DOHH2 (cell line): Measurements from ENCODE around the gene PGAP2.

Experiments used
- H3F3A ChIP-seq: fragments of 200-600 bp; sonication (generic), shearing (Covaris generic); 2 replicates; pipeline ENCODE4 v1.6.0; 2016; ENCODE audit warnings: antibody characterized with exemption, mild to moderate bottlenecking; ENCODE audit not compliant: control insufficient read depth, insufficient read depth
- H3K27ac ChIP-seq: fragments of 200-600 bp; sonication (generic); 2 replicates; pipeline ENCODE4 v1.5.1; 2014; ENCODE audit warnings: low read depth, mild to moderate bottlenecking, low read length, moderate library complexity
- H3K27me3 ChIP-seq: fragments of 200-600 bp; sonication (generic); 2 replicates; pipeline ENCODE4 v1.6.1; 2014; ENCODE audit warnings: mild to moderate bottlenecking, low read length, mixed read lengths; ENCODE audit not compliant: control insufficient read depth
- H3K36me3 ChIP-seq: fragments of 200-600 bp; sonication (generic); 2 replicates; pipeline ENCODE4 v1.6.1; 2014; ENCODE audit warnings: mild to moderate bottlenecking, low read length, moderate library complexity, mixed read lengths; ENCODE audit not compliant: control insufficient read depth
- H3K4me1 ChIP-seq: fragments of 200-600 bp; sonication (generic); 2 replicates; pipeline ENCODE4 v1.6.1; 2014; ENCODE audit warnings: mild to moderate bottlenecking, low read length, mixed read lengths; ENCODE audit not compliant: control insufficient read depth
- H3K4me2 ChIP-seq: fragments of 200-600 bp; sonication (generic); 2 replicates; pipeline ENCODE4 v1.6.0; 2014; ENCODE audit warnings: mild to moderate bottlenecking, low read length, moderate library complexity
- H3K4me3 ChIP-seq: fragments of 200-600 bp; sonication (generic); 2 replicates; pipeline ENCODE4 v1.5.1; 2014; ENCODE audit warnings: mild to moderate bottlenecking, low read length, mixed read lengths
- H3K79me2 ChIP-seq: fragments of 200-600 bp; sonication (generic); 2 replicates; pipeline ENCODE4 v1.6.1; 2014; ENCODE audit warnings: mild to moderate bottlenecking, low read length, mixed read lengths; ENCODE audit not compliant: control insufficient read depth
- H3K9me2 ChIP-seq: fragments of 200-600 bp; sonication (generic); replicated peaks from 2 replicates; pipeline ENCODE4 v1.6.1; 2014; ENCODE audit warnings: mild to moderate bottlenecking, low read length, mixed read lengths; ENCODE audit not compliant: control insufficient read depth
- H3K9me3 ChIP-seq: fragments of 200-600 bp; sonication (generic); 2 replicates; pipeline ENCODE4 v1.6.1; 2014; ENCODE audit warnings: antibody characterized with exemption, low read length, mixed read lengths; ENCODE audit not compliant: control insufficient read depth, insufficient read depth
- H4K20me1 ChIP-seq: fragments of 200-600 bp; sonication (generic); 2 replicates; pipeline ENCODE4 v1.6.0; 2014; ENCODE audit warnings: low read depth, mild to moderate bottlenecking, antibody characterized with exemption, low read length, moderate library complexity; ENCODE audit not compliant: control insufficient read depth, insufficient read depth
- CTCF ChIP-seq: fragments of 200-600 bp; sonication (generic); IDR thresholded peaks from one replicate; pipeline ENCODE4 v1.5.1; 2014; ENCODE audit warnings: antibody characterized with exemption, mild to moderate bottlenecking, low read depth, low read length; ENCODE audit not compliant: poor library complexity, severe bottlenecking
- EZH2phosphoT487 ChIP-seq: fragments of 200-600 bp; sonication (generic); IDR thresholded peaks from 2 replicates; pipeline ENCODE4 v1.6.1; 2017; ENCODE audit warnings: borderline replicate concordance, mild to moderate bottlenecking, antibody characterized with exemption, low read length, moderate library complexity, mixed read lengths

The PGAP2 gene

GRCh38 chr11:3830730-3831129, 22.4 kb downstream of the PGAP2 start:
- H3F3A ChIP-seq: no peaks in the 10 kb centered on the region
- TF ChIP-seq EZH2phosphoT487: no peak
- no peak for TF ChIP-seq CTCF
- H3K4me3 ChIP-seq: no peak overlapping the region
- H3K4me2 ChIP-seq: no peak overlapping the region
- H3K27me3 ChIP-seq: no peaks in the 10 kb centered on the region
- no peaks in the 10 kb centered on the region for H3K9me2 ChIP-seq
- H3K4me1 ChIP-seq: peaks cover 17% of the 10 kb centered on the region
- H3K9me3 ChIP-seq: no peaks in the 10 kb centered on the region
- peaks cover 71% of the 10 kb centered on the region for H3K36me3 ChIP-seq
- H4K20me1 ChIP-seq: peaks cover 25% of the 10 kb centered on the region; the same call in 1 of the 2 replicates
- H3K79me2 ChIP-seq: peaks cover 58% of the 10 kb centered on the region
- H3K27ac ChIP-seq: no peak overlapping the region

GRCh38 chr11:3831378-3832239, 23.2 kb downstream of the PGAP2 start:
- H3K9me2 ChIP-seq: no peaks in the 10 kb centered on the region
- H3K9me3 ChIP-seq: no peaks in the 10 kb centered on the region
- peaks cover 65% of the 10 kb centered on the region for H3K36me3 ChIP-seq
- no peak overlapping the region for H3K4me3 ChIP-seq
- peaks cover 25% of the 10 kb centered on the region; the same call in 1 of the 2 replicates for H4K20me1 ChIP-seq
- peaks cover 67% of the 10 kb centered on the region for H3K79me2 ChIP-seq
- TF ChIP-seq CTCF: no peak
- TF ChIP-seq EZH2phosphoT487: no peak
- H3K27ac ChIP-seq: no peak overlapping the region
- H3F3A ChIP-seq: no peaks in the 10 kb centered on the region
- H3K4me2 ChIP-seq: no peak overlapping the region
- H3K27me3 ChIP-seq: no peaks in the 10 kb centered on the region
- H3K4me1 ChIP-seq: peaks cover 26% of the 10 kb centered on the region

- Histone ChIP-seq H3K79me2 (peaks cover 79% of the 10 kb centered on the region), H3K27ac (no peak overlapping the region), H3K27me3 (no peaks in the 10 kb centered on the region), H3F3A (no peaks in the 10 kb centered on the region), H3K4me3 (no peak overlapping the region), H3K9me3 (no peaks in the 10 kb centered on the region), H3K9me2 (no peaks in the 10 kb centered on the region), H3K4me2 (no peak overlapping the region), H4K20me1 (peaks cover 34% of the 10 kb centered on the region), H3K36me3 (peaks cover 60% of the 10 kb centered on the region), H3K4me1 (peaks cover 38% of the 10 kb centered on the region)
- no peak for TF ChIP-seq CTCF
- no peak for TF ChIP-seq EZH2phosphoT487
These were observed 24.5 kb downstream of the PGAP2 start for GRCh38 chr11:3832816-3833215.
